Mesenchymal stem cell (in vitro differentiated cells and primary cell): Measurements from ENCODE around the gene CMTR1.

Experiments used
- DNase-seq: peaks from one replicate; pipeline ENCODE4 v3.0.0-alpha.2; 2013
- H2AFZ ChIP-seq: one replicate; pipeline ENCODE4 v1.6.1; 2013; ENCODE audit warnings: low read depth, mild to moderate bottlenecking, control low read depth, inconsistent platforms, low read length, moderate library complexity
- H2AK5ac ChIP-seq: 2 replicates; pipeline ENCODE4 v1.6.1; 2013; ENCODE audit warnings: low read length, moderate library complexity, mild to moderate bottlenecking, inconsistent platforms; ENCODE audit not compliant: severe bottlenecking
- H2BK120ac ChIP-seq: one replicate; pipeline ENCODE4 v1.6.1; 2013; ENCODE audit warnings: low read depth, mild to moderate bottlenecking, inconsistent platforms, low read length, moderate library complexity
- H2BK12ac ChIP-seq, 2 experiments: one replicate each; pipeline ENCODE4 v1.6.1; 2013; ENCODE audit warnings: inconsistent platforms in 2 of 2, low read length in 2 of 2, mild to moderate bottlenecking in 2 of 2, moderate library complexity in 2 of 2, control low read depth in 1 of 2
- H2BK15ac ChIP-seq: one replicate; pipeline ENCODE4 v1.6.1; 2013; ENCODE audit warnings: mild to moderate bottlenecking, low read depth, inconsistent platforms; ENCODE audit not compliant: poor library complexity, severe bottlenecking
- H2BK5ac ChIP-seq: 2 replicates; pipeline ENCODE4 v1.6.1; 2013; ENCODE audit warnings: low read depth, mild to moderate bottlenecking, low read length, control low read depth, inconsistent platforms; ENCODE audit not compliant: poor library complexity, severe bottlenecking
- H3K14ac ChIP-seq, 2 experiments: one replicate each; pipeline ENCODE4 v1.6.1; 2013; ENCODE audit warnings: inconsistent platforms in 2 of 2, low read length in 2 of 2, control low read depth in 1 of 2, mild to moderate bottlenecking in 1 of 2, moderate library complexity in 1 of 2
- H3K18ac ChIP-seq, 2 experiments: one replicate each; pipeline ENCODE4 v1.6.1; 2013; ENCODE audit warnings: inconsistent platforms in 2 of 2, low read length in 2 of 2, control low read depth in 1 of 2, low read depth in 1 of 2, mild to moderate bottlenecking in 1 of 2
- H3K23ac ChIP-seq, 2 experiments: one replicate each; pipeline ENCODE4 v1.6.1; 2013; ENCODE audit warnings: inconsistent platforms in 2 of 2, low read length in 2 of 2, mild to moderate bottlenecking in 2 of 2, moderate library complexity in 2 of 2, control low read depth in 1 of 2
- H3K27ac ChIP-seq: 2 replicates; pipeline ENCODE4 v1.5.1; 2013; ENCODE audit warnings: mild to moderate bottlenecking, moderate library complexity, low read length, control low read depth, inconsistent platforms; ENCODE audit not compliant: poor library complexity, severe bottlenecking
- H3K27me3 ChIP-seq, 2 experiments: 2 replicates each; pipeline versions ENCODE4 v1.6.1 to v1.7.0; 2013; ENCODE audit warnings: low read length in 2 of 2, mild to moderate bottlenecking in 2 of 2, moderate library complexity in 2 of 2, control low read depth in 1 of 2, inconsistent platforms in 1 of 2; ENCODE audit not compliant: control insufficient read depth in 1 of 2, insufficient read depth in 1 of 2
- H3K36me3 ChIP-seq, 2 experiments: 2 replicates each; pipeline versions ENCODE4 v1.6.1 to v1.7.0; 2013; ENCODE audit warnings: low read length in 2 of 2, control low read depth in 1 of 2, inconsistent platforms in 1 of 2, low read depth in 1 of 2, mild to moderate bottlenecking in 1 of 2; ENCODE audit not compliant: insufficient read depth in 2 of 2, control insufficient read depth in 1 of 2
- H3K4ac ChIP-seq, 2 experiments: one replicate each; pipeline ENCODE4 v1.6.1; 2013; ENCODE audit warnings: inconsistent platforms in 2 of 2, low read length in 2 of 2, mild to moderate bottlenecking in 2 of 2, moderate library complexity in 2 of 2, control low read depth in 1 of 2, low read depth in 1 of 2
- H3K4me1 ChIP-seq: 2 replicates; pipeline ENCODE4 v1.6.1; 2013; ENCODE audit warnings: low read depth, low read length, control low read depth; ENCODE audit not compliant: control insufficient read depth, insufficient read depth
- H3K4me2 ChIP-seq: 2 replicates; pipeline ENCODE4 v1.6.1; 2013; ENCODE audit warnings: low read length, mild to moderate bottlenecking, inconsistent platforms; ENCODE audit not compliant: poor library complexity, severe bottlenecking
- H3K4me3 ChIP-seq, 2 experiments: 2 replicates each; pipeline versions ENCODE4 v1.5.1 to v1.7.0; 2013; ENCODE audit warnings: low read length in 2 of 2, mild to moderate bottlenecking in 2 of 2, control low read depth in 1 of 2, low read depth in 1 of 2; ENCODE audit not compliant: insufficient read depth in 1 of 2
- H3K79me1 ChIP-seq: replicated peaks from 2 replicates; pipeline ENCODE4 v1.6.1; 2013; ENCODE audit warnings: mild to moderate bottlenecking, control low read depth, low read length, inconsistent platforms; ENCODE audit not compliant: poor library complexity, severe bottlenecking
- H3K9ac ChIP-seq: 2 replicates; pipeline ENCODE4 v1.7.0; 2013; ENCODE audit warnings: mild to moderate bottlenecking, low read length, moderate library complexity
- H3K9me3 ChIP-seq: 2 replicates; pipeline ENCODE4 v1.7.0; 2013; ENCODE audit warnings: mild to moderate bottlenecking, low read length; ENCODE audit not compliant: control insufficient read depth
- H4K8ac ChIP-seq: one replicate; pipeline ENCODE4 v1.6.1; 2013; ENCODE audit warnings: inconsistent platforms, mild to moderate bottlenecking, low read length, moderate library complexity
- H4K91ac ChIP-seq: one replicate; pipeline ENCODE4 v1.6.1; 2013; ENCODE audit warnings: mild to moderate bottlenecking, low read length, inconsistent platforms
- WGBS: methylation state at CpG from one replicate; pipeline ENCODE4 v1.1.7; 2013; ENCODE audit warnings: mixed read lengths; 5-methylcytosine and 5-hydroxymethylcytosine counted together

CMTR1 gene

GRCh38 chr6:37456816-37457560 lies 24.0 kb downstream of the CMTR1 start:
- Histone ChIP-seq H3K14ac (no peak overlapping the region), H2BK15ac (no peak overlapping the region), H4K8ac (no peak overlapping the region), H3K36me3 (peaks cover 45 to 67% of the 10 kb centered on the region in 2 experiments), H4K91ac (no peak overlapping the region), H3K9ac (peak overlapping the region; percentile 86), H3K27me3 (no peaks in the 10 kb centered on the region), H2BK5ac (no peak overlapping the region), H3K4me1 (peaks cover 4% of the 10 kb centered on the region), H3K23ac (no peak overlapping the region), H3K4ac (no peak overlapping the region), H3K18ac (no peak overlapping the region), H2AFZ (no peak overlapping the region), H2BK12ac (no peak overlapping the region), H3K9me3 (no peaks in the 10 kb centered on the region), H2AK5ac (no peak overlapping the region), H3K4me3 (peak overlapping the region in 1 of 2 experiments; percentile 11), H3K79me1 (peaks cover 22% of the 10 kb centered on the region), H2BK120ac (no peak overlapping the region), H3K4me2 (no peak overlapping the region), H3K27ac (no peak overlapping the region)
- WGBS: 76% methylated on average over 6 of the region's 6 CpGs
- DNase-seq: no peak

DNA sequence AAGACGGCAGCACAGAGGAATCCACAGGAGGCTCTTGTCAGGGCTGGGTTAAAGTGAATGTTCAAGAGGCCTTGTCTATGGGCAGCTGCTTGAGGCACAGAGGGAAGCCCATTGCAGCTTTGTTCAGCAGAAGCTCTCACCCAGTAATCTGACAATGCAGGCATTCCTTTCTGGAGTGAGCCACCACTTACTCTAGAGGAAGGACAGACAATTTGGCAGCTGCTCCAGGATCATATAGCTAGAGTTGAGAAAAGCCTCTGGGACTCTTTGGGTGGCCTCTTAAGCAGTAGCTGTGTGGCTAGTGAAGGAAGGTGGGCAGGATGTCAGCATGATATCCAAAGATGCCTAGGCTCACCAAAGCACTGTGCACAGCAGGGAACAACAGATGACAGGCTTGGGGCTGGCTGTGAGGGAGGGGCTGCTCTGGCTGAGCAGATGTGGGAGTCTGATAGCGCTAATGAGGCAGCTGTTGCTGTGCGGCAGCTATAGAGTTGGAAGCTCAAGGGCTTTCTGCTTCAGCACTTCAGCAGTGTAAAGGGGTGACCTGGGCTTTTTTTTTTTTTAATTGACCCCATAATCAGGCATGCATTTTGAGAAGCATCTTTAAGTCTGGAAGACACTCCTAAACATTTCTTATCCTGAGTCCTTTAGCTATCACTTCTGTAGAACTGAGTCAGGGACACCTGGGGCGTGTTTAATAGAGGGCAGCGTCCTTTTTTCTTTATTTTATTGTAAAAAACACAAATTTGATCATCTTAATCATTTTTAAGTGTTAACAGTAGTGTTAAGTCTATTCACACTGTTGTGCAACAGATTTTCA lies 27.2 kb downstream of the CMTR1 start:
- 66% methylated on average over 3 of the region's 5 CpGs for WGBS
- H3K23ac ChIP-seq: no peak overlapping the region
- H3K9me3 ChIP-seq: no peaks in the 10 kb centered on the region

GRCh38 chr6:37460805-37461204 lies 27.8 kb downstream of the CMTR1 start:
- WGBS: 76% methylated on average over 2 of the region's 2 CpGs
- H3K18ac ChIP-seq: no peak overlapping the region
- H3K79me1 ChIP-seq: peaks cover 13% of the 10 kb centered on the region
- no peak overlapping the region for H3K23ac ChIP-seq
- no peaks in the 10 kb centered on the region for H3K27me3 ChIP-seq
- no peak overlapping the region for H3K4ac ChIP-seq
- no peak overlapping the region for H2AK5ac ChIP-seq
- no peaks in the 10 kb centered on the region for H3K9me3 ChIP-seq
- no peak overlapping the region for H2BK12ac ChIP-seq
- H3K4me3 ChIP-seq: no peak overlapping the region
- no peak overlapping the region for H2BK5ac ChIP-seq
- H3K4me1 ChIP-seq: peaks cover 4% of the 10 kb centered on the region
- no peak overlapping the region for H4K91ac ChIP-seq
- no peak overlapping the region for H2AFZ ChIP-seq
- no peak overlapping the region for H3K14ac ChIP-seq
- peaks cover 51 to 64% of the 10 kb centered on the region in 2 experiments for H3K36me3 ChIP-seq
- no peak overlapping the region for H3K27ac ChIP-seq
- no peak overlapping the region for H3K4me2 ChIP-seq
- H3K9ac ChIP-seq: peak overlapping the region; percentile 35
- no peak overlapping the region for H4K8ac ChIP-seq
- DNase-seq: no peak
- no peak overlapping the region for H2BK15ac ChIP-seq
- H2BK120ac ChIP-seq: no peak overlapping the region

More for the DNA sequence above, 27.2 kb downstream of the CMTR1 start:
- Histone ChIP-seq H3K36me3 (peaks cover 53 to 70% of the 10 kb centered on the region in 2 experiments), H2BK5ac (no peak overlapping the region), H2BK15ac (no peak overlapping the region), H2BK12ac (no peak overlapping the region), H3K4me1 (peaks cover 4% of the 10 kb centered on the region), H3K4me2 (no peak overlapping the region), H2AFZ (no peak overlapping the region), H4K91ac (no peak overlapping the region), H2AK5ac (no peak overlapping the region), H3K4ac (no peak overlapping the region), H3K14ac (no peak overlapping the region), H3K4me3 (no peak overlapping the region), H2BK120ac (no peak overlapping the region), H4K8ac (no peak overlapping the region), H3K79me1 (peaks cover 15% of the 10 kb centered on the region), H3K27me3 (no peaks in the 10 kb centered on the region), H3K9ac (no peak overlapping the region), H3K27ac (no peak overlapping the region), H3K18ac (no peak overlapping the region)
- DNase-seq: no peak

DNA sequence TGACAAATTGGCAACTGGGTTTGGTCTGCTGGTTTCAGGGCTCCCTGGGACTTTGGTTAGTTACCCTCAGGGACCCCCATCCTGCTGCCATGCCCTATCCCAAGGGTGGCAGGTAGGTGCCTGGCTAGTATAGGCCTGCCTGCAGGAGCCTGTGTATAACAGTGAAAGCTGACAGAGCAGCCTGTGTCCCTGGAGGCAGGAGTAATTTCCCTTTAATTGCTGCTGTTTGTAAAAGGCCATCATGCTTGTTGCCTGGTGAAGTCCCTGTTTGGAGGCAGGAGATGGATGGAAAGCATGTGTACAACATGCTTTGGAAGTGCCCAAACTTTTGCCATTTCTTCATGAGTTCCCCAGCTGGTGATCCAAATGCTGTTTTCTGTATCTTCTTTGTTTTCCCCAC lies 30.1 kb downstream of the CMTR1 start:
- Histone ChIP-seq H3K9ac (no peak overlapping the region), H3K4me1 (peaks cover 4% of the 10 kb centered on the region), H2BK12ac (no peak overlapping the region), H3K9me3 (peaks cover 17% of the 10 kb centered on the region), H2BK5ac (no peak overlapping the region), H3K14ac (no peak overlapping the region), H4K91ac (no peak overlapping the region), H3K4me3 (no peak overlapping the region), H3K23ac (peak overlapping the region in 1 of 2 experiments; percentile 50), H3K18ac (peak overlapping the region in 1 of 2 experiments; percentile 9), H3K79me1 (peaks cover 6% of the 10 kb centered on the region), H3K27ac (no peak overlapping the region), H2BK15ac (no peak overlapping the region), H3K4ac (no peak overlapping the region), H4K8ac (no peak overlapping the region), H3K27me3 (no peaks in the 10 kb centered on the region), H3K36me3 (peaks cover 45 to 81% of the 10 kb centered on the region in 2 experiments), H3K4me2 (no peak overlapping the region), H2AK5ac (no peak overlapping the region), H2AFZ (no peak overlapping the region), H2BK120ac (no peak overlapping the region)
- DNase-seq: no peak
